Stimulated activated CD8-positive, alpha-beta memory T cell treated with anti-CD3 and anti-CD28 coated beads, Interleukin-7, amount 100 ng/mL, for 48 hours (primary cell): ENCODE measurements around the gene CKS1B.
"Not testable (repeated sequence)": the region's sequence is repeated elsewhere in the genome, so short reads cannot be mapped to it uniquely, and the experiment has no call there.

Source experiments
- DNase-seq, 2 donors: peaks; one replicate each; pipeline ENCODE4 v3.0.0-alpha.2; 2020; ENCODE audit warnings: low read depth in 1 of 2; ENCODE audit errors: extremely low read depth in 1 of 2

CKS1B gene

DNA sequence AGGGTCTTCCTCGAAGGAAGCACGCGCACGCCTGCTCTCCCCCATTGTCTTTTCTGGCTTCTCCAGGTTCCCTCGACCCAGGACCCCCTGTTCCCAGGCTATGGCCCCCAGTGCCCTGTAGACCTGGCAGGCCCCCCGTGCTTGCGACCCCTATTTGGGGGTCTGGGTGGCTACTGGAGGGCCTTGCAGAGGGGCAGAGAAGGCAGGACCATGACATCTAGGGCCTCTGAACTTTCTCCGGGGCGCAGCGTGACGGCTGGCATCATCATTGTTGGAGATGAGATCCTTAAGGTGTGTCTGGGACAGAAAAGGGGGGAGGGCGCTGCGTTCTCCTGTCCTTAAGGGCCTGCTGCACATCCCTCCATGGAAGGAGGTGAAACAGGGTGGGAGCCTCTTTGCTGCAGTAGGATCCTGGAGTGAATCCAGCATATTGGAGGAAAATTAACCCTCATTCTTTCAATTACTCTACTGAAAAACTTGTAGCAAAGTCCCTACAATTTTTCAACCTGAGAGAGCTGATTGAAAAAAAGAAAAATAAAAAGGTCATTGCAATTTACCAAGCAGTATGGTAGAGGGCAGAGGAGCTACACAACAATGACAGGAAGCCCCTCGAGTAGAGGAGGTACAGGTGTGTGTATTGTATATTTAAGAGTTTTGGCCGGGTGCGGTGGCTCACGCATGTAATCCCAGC lies 9.4 kb downstream of the CKS1B start:
- no peak for DNase-seq

DNA sequence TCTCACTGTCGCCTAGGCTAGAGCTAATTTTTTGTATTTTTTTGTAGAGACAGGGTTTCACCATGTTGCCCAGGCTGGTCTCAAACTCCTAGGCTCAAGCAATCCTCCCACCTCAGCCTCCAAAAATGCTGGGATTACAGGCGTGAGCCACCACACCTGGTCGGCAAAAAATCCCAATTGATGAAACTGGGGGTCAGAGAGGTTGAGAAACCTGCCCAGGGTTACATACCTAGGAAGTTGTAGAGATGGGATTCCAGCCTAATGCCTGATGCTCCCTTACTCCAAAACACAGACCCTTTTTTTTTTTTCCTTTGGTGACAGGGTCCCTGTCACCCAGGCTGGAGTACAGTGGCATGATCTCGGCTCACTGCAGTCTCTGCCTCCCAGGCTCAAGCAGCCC lies 12.3 kb downstream of the CKS1B start:
- DNase-seq = not testable (repeated sequence)

DNA sequence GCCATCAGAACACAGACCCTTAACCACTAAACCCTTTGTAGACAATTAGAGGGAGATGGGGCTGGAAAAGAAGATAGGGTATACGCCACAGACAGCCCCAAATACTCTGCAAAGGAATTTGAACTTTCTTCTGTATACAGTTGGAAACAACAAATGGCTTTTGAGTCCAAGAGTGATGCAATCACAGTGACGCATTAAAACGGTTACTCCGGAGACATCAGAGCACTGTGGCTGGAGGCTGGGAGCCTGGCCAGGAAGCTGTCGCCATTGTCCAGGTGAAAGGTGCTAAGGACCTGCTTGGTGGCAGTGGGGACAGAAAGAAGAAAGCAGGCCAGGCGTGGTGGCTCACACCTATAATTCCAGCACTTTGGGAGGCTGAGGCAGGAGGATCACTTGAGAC lies 12.8 kb downstream of the CKS1B start:
- no peak for DNase-seq

DNA sequence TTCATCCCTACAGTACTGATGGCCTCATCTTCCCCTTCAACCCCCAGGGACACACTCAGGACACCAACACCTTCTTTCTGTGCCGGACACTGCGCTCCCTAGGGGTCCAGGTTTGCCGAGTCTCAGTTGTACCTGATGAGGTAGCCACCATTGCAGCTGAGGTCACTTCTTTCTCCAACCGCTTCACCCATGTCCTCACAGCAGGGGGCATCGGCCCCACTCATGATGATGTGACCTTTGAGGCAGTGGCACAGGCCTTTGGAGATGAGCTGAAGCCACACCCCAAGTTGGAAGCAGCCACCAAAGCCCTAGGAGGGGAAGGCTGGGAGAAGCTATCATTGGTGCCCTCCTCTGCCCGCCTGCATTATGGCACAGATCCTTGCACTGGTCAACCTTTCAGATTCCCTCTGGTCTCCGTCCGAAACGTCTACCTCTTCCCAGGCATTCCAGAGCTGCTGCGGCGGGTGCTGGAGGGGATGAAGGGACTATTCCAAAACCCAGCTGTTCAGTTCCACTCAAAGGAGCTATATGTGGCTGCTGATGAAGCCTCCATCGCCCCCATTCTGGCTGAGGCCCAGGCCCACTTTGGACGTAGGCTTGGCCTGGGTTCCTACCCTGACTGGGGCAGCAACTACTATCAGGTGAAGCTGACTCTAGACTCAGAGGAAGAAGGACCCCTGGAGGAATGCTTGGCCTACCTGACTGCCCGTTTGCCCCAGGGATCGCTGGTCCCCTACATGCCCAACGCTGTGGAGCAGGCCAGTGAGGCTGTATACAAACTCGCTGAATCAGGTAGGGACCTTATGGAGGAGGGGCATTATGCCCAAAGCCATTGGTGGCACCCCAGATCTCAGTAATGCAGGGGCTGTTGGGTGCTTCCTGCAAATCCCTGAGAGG lies 13.8 kb downstream of the CKS1B start:
- no peak for DNase-seq

DNA sequence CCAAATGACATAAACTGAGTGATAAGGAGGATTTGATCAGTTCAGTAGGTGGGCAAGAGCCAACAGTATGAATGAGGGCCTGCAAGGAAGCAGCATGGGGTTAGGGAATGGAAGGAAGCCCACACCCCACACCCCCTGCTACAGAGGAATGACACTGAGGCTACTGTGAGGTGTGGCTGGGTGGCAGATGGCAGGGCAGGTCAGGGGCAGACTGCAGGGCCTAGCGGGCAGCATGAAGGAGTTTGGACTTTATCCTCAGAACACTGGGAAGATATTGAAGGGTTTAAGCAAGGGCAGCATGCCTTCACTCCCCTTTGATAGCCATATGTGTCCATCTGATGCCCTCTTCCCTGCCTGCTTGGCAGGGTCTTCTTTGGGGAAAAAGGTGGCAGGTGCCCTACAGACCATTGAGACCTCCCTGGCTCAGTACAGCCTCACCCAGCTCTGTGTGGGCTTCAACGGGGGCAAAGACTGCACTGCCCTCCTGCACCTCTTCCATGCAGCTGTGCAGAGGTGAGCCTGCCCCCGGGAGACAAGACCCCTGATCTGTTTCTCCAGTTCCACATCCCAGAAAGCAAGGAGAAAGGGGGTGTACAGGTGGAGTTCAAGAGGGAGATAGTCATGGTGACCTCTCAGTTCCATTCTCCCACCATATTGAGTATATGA lies 14.8 kb downstream of the CKS1B start:
- DNase-seq = no peak

DNA sequence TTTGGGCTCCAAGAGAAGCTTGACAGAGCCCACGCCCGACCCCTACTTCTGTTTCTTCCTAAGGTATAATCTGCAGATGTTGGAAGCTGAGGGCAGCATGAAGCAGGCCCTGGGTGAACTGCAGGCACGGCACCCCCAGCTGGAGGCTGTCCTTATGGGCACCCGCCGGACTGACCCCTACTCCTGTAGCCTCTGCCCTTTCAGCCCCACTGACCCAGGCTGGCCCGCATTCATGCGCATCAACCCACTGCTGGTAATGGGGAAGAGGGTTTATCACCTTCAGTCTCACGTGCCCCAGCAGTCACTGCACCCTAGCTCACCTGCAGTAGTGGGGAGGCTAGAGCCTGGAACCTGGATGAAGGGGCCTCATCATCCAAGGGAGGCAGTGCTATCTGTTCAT lies 15.8 kb downstream of the CKS1B start:
- no peak for DNase-seq

DNA sequence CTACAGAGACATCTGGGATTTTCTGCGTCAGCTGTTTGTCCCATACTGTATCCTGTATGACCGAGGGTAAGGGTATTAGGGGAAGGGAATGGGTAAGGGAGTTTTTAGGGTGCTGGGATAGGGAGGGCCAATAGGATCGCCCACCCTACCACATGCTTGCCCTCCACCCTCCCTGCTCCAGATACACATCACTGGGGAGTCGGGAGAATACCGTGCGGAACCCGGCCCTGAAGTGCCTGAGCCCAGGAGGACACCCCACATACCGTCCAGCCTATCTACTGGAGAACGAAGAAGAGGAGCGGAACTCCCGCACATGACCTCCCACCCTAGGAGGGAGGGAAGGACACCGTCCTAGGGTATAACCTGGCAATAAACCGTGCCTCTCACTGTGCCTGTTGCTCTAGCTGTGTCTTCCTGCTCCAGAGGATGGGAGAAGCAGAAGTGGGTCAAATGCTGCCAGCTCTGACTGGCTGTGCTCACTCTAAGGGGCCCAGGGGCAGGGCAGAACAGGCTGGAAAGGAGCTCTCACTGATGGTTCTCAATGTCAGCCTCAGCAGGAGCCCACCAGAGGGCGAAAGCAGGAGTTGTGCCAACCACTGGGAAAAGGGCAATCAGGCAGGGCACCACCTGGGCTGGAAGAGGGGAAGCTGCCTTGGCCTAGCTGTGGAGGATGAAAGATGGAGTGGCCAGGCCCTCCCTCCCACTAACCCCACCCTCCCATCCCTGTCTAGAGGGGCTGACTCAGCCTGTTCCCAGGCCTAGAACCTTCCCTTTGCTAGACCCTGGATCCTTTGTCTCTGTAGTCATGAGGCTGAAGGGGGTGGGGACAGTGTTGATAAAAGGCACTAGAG lies 18.5 kb downstream of the CKS1B start:
- no peak for DNase-seq

DNA sequence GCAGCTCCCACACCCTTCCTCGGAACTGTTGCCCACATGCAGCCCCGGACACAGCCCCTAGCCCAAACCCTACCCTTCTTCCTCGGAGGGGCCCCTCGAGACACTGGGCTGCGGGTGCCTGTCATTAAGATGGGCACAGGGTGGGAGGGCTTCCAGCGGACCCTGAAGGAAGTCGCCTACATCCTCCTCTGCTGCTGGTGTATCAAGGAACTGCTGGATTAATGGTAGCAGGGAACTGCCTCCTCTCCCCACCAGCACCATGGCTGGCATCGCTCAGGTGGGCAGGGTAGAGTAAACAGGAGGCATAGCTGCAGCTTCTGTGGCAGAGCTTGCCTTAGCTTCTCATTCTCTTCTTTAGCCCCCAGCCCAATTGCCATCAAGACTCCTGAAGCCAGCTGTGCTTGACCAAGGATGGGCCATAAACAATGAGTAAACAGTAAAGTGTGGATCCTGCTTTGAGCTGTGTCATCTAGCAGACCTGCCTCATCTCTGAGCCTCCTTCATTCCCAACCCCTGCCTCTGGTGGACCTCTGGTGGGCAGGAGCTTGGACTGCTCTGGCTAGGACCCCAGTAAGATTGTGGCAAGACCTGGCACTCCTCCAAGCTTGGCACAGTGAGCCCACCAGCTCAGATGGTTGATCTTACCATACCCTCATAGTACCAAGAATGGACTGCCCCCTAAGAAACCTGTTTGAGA lies 19.2 kb downstream of the CKS1B start, which contains the start of gene LENEP:
LENEP (plus strand) TSS at position 15 of the 697 bp plus-strand sequence; CDS start at position 37, 22 bp downstream.
- no peak for DNase-seq

DNA sequence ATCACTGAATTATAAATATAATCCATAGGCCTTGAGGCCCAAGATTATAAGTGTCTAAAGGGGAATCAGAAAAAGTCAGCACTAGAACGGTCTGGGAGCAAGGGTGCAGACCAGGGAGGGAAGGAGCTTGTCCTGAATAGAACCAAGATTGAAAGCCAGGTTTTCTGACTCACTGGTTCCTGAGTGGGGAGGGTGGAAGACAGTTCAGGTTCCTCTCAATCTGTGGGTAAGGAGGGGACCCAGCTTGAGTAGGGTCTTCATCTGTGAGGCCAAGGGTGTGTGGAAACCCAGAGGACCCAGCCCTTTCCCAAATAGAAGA lies 19.7 kb downstream of the CKS1B start:
- DNase-seq = no peak

DNA sequence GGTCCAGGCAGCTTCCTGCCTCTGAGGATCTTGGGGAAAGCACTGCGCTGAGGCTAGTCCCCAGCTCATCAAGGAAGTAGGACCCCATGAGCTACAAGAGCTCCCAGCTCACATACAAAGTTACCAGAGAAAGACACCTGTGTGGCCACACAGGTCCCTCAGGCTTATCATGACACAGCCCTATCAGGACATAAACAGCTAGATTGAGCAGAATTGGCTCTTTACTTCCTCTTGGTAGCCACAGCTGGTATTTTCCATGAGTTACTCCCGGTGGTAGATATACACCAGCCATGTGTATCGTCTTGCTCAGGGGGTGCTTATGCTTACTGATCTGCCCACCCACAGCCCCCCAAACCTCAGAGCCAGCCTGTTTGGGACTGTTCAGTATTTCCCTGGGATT lies 20.1 kb downstream of the CKS1B start:
- DNase-seq = no peak

DNA sequence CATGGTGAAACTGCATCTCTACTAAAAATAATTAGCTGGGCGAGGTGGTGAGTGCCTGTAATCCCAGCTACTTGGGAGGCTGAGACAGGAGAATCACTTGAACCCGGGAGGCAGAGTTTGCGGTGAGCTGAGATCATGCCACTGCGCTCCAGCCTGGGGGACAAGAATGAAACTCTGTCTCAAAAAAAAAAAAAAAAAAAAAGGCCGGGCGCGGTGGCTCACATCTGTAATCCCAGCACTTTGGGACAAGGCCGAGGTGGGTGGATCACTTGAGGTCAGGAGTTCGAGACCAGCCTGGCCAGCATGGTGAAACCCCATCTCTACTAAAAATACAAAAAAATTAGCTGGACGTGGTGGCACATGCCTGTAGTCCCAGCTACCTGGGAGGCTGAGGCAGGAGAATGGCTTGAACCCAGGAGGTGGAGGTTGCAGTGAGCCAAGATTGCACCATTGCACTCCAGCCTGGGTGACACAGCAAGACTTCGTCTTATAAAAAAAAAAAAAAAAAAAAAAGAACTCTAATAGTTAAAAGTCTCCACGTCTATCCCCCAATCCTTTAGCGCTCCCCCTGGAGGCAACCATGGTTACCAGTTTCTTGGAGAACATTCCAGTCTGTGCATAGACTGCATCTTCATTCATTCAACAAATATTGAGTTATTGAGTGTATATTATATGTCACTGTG lies 21.0 kb downstream of the CKS1B start:
- not testable (repeated sequence) for DNase-seq

DNA sequence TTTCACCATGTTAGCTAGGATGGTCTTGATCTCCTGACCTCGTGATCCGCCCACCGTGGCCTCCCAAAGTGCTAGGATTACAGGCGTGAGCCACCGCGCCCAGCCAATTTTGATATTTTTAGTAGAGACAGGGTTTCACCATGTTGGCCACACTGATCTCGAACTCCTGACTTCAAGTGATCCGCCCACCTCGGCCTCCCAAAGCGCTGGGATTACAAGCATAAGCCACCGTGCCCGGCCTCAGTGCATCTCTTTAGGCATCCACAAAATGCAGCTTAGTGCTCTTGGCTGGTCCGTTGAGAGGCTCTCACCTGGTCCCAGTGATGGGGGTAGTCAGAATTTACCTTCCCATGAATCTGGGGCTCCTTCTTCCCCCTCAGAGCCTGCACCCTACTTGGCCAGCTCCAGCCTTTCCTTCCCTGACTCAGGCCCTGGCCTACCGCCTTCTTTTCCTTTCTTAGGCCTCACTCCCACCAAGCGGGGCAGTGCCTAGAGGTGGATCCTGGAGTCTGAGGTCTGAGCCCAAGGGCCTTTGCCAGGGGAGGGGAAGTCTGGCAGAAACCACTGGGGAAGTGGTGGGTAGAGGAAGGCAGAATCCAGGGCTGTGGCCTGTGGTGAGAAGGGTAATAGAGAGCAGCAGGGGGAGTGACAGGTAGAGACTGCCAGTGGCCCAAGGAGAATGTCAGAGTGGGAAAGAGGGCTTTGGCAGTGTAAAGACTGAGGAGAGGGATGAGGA lies 22.7 kb downstream of the CKS1B start:
- DNase-seq = no peak

DNA sequence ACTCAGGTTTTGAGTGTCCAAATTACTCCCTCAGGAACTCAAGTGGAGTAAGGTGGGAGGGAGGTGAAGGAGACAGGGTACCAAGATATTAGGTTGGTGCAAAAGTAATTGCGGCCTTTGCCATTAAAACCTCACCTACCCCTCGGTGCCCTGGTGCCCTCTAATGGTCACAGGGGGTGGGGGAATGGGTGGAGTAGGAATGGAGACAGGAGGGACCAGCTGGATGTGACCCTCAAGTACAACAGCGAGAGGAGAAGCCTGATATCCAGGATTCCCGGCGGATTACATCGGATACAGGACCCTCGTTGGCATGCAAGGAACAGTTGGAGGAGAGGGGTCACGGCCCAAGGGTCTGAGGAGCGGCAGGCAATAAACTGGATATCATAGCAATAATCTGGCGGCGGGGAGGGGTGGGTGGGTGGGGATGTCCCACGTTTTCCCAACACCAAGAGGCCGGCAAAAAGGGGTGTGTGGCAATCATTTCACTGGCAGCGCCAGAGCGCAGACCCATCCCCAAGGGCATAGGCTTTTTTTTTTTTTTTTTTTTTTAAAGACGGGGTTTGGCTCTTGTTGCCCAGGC lies 23.8 kb downstream of the CKS1B start:
- no peak for DNase-seq

DNA sequence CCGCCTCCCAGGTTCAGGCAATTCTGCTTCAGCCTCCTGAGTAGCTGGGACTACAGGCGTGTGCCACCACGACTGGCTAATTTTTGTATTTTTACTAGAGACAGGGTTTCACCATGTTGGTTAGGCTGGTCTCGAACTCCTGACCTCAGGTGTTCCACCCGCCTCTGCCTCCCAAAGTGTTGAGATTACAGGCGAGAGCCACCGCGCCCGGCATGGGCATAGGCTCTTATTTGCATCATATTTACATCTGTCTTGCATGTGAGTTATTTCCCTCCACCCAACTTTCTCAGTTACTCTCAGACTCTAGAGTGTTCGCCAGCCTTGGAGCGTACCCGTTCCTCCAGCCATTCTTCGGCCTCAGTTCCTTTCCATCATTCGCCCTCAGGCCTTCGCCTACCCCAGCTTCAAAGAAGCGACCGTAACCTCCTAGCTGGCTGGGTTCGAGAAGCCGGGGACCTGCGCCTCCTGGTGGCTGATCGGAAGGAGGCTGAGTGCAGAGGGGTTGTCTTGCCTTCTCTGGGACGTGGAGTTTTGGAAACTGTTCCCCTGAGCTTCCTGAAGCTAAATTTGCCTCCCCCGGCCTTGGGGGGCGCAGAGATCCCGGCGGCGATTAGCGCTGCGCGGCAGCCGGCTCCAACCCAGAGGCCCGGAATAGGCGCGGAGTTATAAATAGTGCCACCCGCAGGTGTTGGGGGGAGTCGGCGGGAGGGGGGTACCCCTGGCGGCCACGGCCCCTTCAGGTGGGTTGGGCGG lies 24.5 kb downstream of the CKS1B start:
- peak; percentile 60 to 75 for DNase-seq

DNA sequence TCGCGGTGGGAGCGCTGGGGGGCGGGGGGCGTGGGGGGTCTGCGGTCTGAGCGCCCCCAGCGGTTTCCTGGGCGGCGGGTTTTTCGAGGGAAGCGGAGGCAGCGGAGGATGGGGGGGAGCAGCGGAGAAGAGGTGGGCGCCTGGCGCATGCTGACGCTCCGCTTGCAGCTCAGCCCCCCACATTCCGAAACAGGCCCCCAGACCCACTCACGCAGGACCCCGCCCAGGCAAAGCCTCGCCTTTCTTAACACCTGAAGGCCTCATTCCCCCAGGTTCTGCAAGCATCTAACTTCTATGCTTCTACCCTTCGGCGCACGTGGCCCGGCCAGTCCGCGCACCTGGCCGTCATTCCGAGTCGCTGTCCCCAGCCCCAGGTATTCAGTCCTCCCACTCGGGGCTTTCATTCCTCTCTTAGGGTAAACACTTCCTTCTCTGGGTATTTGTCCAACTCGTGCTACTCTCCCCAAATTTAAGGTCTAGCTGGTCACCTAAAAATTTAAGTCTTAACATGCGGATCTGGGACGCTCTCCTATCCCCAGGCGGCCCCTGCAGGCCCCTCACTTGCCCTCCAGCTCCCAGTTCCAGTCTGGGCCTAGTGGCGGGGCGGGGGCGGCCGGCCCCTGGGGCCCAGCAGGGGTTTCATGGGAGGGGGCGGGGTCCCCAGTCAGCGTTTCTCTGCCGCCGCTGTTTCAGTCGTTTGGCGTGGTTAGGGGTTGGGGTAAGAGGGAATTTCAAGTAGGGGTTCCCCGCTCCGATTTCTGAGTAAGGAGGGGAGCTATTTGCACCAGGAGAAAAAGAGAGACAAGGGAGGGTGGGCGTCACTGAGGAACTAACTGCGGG lies 25.3 kb downstream of the CKS1B start:
- peak in 1 of 2 donors; percentile 66 for DNase-seq

DNA sequence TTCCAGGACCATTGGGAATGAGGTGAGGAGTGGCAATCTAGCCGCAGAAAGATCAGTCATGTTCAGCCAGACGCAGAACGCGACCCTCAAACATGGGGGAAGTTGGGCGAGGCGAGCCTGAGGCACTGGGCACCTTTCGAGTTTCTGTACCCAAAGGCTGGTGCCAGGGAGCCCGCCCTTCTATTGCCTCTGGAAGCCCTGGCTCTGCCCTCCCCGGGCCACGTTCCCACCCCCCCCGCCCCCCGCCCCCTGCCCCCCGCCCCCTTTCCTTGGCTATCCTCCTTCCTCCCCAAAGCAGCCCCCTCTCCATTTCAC lies 25.9 kb downstream of the CKS1B start:
- DNase-seq = no peak

DNA sequence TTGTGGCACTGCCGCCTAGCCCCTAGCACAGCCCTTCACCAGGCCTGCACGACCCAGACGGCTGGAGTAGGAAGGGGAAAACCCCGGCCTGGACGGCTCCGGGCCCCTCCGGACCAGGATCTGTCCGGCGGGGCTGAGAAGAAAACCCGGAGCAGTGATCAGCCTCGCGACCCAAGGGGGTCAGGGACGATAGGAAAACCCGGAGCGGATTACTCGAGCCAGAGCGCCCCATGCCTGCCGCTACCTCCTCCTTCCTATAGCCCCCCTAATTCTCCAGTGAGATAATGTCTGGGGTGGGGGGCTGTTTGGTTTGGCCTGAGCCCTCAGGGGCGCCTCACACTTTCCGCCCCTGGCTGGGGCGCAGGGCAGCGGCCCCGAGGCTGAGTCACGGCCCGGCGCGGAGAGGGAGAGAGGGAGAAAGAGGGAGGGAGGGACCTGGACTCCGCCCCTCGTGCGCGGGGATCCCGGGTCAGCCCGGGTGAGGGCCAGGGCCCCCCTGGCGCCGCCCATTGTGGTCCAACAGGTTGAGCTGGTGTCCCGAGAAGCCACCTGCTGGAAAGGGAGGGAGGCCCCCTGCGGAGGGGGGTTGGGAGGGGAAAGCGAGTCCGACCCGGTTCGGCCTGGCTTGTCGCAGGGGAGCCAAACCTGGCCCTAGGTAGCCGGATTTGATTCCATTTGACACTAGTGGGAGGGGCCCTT lies 26.4 kb downstream of the CKS1B start:
- peak; percentile 73 to 86 for DNase-seq
